A172 (cell line): ENCODE data around the gene KLHDC8B. TPM values are rescaled to one million over a fixed set of nuclear protein-coding genes. Genes with fewer than 3 reads are reported as not detected.

Experiments used
- DNase-seq: peaks from one replicate; pipeline ENCODE4 v3.0.0-alpha.2; 2015; ENCODE audit warnings: low spot score
- total RNA-seq: library from RNA; depleted of rRNA; stranded (reverse); fragments of >200 nt; shearing (Covaris generic); gene quantifications from 2 replicates; pipeline ENCODE4 v1.2.3, GENCODE V29; 2014

Gene KLHDC8B
- total RNA-seq, 1 experiment from 2014 or later, result 9.0 TPM

DNA sequence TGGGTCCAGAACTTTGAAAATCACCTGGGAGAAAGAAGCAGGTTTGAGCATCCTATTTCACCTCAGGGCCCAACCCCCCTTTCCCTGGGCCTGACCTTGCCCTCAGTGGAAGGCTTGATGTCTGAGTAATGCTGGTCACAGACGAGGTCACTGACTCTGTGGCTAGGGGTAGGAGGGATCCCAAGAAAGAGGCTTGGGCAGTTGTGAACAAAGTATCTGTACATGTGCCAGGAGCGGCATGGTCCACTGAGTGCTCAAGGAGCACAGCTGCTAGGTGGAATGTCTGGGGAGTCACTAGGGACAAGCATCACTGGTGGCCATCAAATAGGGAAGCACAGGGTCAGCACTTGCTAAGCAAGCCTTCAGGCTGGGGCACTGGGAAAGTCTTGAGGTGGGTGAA, 12.6 kb upstream of the KLHDC8B start:
- DNase-seq, result no peak

DNA sequence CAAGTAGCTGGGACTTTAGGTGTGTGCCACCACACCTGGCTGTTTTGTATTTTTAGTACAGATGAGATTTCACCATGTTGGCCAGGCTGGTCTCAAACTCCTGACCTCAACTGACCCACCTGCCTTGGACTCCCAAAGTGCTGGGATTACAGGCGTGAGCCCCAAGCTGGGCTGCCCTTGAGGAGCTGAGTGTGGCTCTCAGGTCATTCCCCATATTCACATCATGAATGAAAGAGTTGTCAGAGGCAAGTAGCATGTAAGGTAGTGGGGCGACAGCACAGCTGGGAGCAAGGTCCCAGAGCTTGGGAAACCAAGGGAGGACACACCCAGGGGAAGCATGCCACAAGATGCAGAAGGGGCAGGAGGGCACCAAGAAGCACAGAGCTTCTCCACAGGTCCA, 10.2 kb upstream of the KLHDC8B start:
- DNase-seq, result no peak

DNA sequence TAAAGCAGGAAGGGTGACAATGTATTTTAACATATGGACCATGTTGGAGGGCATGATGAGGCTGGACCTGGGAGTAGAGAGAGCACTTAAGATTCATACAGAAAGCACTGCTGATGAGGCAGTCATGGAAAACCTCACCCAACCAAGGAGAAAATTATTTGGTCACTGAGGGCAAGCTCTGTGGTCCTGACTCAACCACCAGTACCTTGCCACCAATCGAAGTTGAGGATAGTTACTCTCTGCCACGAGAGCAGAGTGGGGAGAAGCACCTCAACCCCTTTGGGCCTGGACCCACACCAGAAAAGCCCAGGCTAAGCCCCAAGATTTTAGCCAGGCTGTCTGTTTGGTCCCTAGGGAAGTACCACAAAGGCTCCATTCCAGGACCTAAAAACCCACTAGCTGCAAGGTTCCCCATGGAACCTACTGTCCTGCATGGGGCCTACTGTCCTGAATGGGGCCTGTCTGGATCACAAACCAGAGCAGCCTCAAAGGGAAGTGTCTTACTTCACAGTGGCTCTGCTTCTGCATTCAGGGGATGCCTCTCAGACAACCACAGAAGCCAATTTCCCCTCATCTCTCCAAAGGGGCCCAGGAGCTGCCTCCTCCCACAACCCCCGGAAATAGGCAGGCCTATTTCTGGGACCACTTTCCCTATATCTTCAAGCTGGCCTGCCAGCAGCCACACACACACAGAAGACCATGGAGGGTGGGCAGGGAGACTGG, 9.4 kb upstream of the KLHDC8B start:
- no peak for DNase-seq

DNA sequence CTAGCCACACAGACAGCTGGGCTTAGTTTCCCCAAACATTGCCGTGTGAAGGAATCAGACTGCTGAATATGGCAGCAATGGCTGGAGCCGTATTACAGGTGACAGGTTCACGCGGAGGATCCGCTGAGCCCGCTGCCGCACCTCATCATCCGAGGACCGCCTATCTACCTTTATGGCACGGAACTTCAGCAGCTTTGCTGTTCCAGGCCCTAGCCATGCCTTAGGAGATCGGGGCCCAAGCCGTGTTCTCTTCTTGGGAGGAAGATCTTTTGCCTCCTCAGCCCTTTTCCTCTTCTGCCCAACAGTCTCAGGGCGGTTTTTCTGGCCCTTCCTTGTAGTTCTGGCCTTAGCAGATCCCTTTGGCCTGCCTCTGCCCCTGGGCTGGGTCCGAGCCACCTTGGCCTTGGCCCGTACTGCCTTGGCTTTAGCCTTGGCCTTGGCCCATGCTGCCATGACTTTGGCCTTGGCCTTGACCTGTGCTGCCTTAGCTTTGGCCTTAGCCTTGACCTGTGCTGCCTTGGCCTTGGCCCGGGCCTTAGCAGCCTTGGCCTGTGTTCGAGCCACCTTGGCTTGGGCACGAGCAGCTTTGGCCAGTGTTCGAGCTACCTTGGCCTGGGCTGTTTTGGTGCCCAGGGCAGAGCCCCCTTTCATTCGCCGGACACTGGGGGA, 8.5 kb upstream of the KLHDC8B start:
- no peak for DNase-seq

DNA sequence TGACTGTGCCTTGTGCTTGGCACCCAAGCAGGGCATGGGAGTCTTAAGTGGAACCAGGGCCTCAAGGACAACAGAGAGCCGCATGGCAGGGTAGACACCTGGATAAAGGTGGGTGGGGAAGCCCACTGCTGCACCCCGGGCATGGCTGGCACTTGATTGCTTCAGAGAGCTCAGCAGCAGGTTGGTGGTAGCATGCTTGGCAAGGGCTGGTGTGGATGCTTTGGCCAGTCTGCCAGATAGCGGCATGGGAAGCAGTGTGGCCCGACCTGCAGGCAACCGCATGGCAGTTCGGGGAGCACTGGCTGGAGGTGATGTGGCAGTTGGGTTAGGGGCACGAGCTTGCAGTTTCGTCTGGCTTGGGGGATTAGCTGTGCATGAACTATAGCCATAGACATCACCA, 7.8 kb upstream of the KLHDC8B start:
- no peak for DNase-seq

DNA sequence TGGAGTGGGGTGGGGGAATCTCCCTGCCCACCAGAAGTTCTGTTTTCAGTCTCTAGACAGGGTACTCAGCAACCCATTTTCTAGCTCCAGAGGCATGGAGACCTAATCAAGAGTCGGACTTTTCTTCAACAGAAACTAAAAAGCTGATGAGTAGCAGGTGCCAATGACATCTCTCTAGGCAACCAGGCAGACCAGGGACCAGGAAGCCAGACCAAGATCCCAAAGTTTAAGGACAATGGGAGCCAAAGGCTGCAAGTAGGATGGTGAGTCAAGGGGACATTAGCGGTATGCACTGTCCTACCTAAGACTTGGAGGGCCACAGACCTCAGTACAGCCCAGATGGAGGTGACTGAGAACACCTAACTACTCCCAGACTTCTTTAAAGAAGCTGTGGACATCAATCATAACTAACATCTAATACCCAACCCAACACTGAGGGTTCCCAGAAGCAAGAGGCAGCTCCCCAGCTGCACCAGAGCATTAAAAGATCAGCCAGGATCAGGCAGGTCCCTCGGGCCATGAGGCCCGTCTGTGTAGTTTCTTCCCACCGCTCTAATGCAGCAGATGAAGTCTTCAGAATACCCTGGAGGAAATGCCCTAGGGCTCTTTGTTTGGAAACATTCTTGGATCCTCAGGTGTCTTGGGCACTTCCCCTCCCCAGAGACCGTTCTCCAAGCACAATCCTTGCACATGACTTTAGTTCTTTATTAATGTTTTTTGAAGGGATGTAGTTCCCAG, 6.2 kb upstream of the KLHDC8B start:
- DNase-seq, result no peak

DNA sequence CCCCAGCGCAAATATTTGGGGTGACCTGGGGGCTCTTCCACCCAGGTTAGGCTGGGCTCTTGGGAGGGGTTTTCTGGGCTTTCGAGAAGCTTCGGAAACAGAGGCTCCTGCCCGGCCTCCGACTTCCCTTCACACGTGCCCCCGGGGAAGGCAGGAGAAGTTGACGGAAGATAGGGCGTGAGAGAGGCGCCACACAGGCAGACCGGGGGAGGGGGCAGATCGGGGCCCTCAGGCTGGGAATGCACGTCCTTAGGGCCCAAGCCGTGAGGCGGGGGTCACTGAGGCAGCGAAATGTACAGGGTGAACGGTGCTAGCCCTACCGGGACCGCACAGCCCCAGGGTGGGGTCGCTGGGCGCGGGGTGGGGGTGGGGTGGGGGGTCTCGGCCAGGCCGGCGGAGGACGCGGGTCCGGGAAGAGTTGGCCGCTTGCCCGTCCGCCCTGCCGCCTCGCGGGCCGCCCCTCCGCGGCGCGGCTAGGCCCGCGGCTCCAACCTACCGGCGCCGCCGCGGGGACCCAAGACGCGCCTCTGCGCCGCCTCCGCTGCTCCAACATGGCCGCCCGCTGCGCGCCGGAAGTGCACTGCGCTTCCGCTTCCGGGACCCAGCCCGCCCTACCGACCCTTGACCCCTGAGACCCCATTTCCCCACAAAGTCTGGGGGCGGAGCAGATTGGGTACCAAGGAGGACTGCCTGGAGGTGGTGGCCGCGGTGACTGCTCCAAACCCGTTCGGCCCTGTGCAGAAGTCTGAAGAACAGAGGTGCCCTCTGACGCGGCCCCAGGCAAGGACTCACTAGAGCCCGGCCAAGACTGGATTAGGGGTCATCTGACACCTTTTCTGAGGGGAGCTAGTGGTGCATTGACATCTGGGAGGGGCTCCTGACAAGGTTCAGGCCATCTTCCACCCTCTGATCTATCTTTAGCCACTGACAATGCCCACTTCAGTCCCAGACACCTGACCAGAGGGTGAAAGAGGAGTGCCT, 5.3 kb upstream of the KLHDC8B start, which contains the start of gene CCDC71:
Gene CCDC71 (minus strand): TSS at position 561 of the 981 bp plus-strand sequence. CDS start 2,123 bp downstream, outside the sequence.
- DNase-seq, result peak; percentile 27

DNA sequence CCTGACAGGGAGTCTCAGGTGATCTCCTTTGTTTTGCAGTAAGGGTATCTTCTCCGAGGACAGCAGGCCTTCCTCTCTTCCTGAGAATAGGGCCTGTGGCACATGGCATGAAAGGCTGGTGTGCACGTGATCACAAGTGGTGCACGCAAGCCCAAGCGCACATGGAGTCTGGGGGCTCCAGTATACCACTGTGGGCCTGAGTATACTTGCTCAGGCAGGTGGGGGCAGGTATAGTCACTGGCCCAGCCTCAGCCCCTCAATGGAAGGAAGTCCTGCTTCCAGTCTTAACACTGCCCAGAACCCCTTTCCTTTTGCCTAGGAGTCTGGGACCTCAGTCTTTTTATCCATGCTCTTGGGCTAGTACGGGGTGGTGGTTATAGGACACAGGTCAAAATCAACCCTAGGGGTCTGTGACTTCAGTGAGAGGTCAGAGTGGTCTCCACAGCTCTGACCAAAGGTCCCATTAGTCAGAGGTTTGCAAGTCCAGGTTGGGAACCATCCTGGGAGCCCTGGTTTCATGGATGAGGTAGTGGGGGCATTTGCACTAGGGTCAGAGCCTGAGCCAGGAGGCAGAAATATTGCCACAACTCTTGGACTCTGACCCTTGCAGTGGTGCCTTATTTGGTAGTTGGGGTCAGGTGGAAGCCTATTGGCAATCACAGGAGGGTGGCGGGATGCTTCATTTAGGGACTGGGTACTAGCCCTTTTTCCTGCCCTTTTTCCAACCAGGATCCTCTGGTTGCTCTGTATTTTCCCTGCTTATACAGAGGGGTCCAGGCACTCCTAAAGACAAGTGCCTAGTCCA, 4.4 kb upstream of the KLHDC8B start:
- DNase-seq, result no peak

DNA sequence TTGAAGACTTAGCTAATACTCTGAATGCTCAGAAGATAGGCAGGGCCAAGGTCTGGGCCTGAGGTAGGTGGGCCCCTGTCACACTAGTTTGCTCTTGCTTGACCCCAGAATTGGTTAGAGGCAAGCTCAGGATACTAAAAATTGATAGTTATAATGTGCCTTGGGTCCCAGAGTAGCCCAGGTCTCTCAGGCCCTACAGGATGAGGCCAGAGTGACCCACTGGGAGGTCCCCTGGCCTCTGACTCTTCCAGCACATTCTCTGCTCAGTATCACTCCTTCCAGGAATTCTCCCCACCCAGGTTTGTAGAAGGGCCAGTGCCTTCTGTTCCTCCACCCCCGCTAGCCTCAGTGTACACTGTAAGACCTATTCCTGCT, 667 bp upstream of the KLHDC8B start:
- no peak for DNase-seq

DNA sequence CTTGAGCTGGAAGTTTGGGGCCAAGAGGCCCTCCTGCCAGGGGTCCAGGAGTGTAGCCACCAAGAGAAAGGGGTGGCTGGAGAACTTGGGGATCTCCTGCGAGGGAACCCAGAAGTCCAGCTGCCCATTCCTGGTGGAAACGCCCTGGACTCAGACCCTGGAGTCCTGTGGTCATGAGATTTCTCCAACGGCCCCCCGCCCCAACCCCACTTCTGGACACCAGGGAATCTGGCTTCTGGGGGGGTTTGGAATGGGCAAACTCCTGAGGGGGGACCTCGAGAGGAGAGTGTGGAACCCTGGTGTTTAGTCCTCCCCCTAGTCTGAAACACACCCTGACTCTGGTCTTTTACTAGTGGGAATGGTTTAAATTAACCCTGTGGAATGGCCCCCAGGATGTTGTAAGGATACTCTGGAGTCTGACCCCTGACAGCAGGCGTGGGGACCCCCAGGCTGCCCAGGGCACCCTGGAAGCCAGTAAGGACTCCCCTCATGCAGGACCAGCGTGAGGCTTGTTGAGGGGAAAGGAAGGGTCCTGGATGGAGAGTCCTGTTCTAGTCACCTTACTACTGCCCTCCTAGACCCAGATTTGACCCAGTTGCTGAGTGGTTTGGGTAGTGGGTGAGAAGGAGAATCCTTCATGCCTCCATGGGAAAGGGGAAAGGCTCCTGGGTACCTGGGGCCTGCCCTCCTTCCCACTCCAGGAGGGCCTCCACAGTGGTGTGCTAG, 540 bp downstream of the KLHDC8B start:
- DNase-seq, result no peak

DNA sequence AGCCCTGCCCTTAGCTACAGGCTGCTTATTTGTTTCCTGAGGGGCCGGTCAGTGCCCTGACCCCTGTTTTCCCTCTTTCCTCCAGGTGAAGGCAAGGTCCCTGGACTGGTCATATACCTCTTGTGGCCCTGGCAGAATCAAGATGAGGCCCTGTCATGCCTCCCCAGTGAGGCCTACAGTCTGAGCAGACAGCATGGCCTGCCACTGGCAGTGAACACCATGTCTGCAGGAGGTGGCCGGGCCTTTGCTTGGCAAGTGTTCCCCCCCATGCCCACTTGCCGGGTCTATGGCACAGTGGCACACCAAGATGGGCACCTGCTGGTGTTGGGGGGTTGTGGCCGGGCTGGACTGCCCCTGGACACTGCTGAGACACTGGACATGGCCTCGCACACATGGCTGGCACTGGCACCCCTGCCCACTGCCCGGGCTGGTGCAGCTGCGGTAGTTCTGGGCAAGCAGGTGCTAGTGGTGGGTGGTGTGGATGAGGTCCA, 1.2 kb downstream of the KLHDC8B start:
- no peak for DNase-seq

DNA sequence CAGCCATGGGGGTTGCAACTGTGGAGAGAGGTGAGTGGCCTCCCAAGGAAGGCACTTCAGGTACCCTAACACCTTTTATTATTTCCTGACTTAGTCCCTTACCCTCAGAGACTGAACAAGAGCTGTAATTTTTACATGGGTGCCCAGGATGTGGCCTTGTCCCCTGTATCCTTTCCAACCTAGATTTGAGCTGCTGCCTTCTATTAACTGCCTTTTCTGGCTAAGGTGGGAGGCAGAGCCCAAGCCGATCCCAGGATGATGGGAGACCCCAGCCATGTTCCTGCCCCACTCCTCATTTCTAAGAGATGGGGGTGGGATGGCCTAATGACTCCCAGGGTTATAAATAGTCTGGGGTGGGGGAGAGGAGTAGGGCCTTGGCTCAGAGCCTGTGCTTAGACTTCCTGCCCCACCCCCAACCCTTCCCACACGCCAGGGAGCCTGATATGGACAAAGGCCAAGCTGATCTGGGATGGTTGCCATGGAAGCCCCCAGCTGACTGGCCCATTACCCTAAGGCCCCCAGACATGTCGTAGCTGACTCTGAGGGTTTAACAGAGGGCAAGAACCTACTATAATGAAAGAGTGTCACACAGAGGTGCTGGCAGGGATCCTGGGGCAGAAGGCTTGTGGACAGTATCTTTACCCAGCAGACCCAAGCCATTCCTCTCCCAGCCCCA, 1.9 kb downstream of the KLHDC8B start:
- no peak for DNase-seq

DNA sequence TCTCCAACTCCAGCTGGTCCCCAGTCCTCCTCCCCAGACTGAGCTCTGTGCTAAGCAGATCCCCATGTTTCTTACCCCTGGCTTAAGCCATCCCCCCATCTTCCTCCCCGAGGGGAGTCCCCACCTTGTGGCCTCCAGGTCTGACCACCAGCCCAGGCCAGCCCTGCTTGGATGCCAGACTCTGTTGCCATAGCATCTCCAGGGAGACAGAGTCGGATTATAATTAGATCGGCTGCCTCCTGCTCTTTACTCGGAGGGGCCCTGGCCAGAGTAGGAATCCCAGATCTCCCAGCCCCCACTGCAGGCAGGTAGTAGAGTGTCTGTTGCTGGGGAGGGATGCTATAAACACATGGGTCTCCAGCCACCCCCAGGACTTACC, 2.4 kb downstream of the KLHDC8B start:
- DNase-seq, result no peak

DNA sequence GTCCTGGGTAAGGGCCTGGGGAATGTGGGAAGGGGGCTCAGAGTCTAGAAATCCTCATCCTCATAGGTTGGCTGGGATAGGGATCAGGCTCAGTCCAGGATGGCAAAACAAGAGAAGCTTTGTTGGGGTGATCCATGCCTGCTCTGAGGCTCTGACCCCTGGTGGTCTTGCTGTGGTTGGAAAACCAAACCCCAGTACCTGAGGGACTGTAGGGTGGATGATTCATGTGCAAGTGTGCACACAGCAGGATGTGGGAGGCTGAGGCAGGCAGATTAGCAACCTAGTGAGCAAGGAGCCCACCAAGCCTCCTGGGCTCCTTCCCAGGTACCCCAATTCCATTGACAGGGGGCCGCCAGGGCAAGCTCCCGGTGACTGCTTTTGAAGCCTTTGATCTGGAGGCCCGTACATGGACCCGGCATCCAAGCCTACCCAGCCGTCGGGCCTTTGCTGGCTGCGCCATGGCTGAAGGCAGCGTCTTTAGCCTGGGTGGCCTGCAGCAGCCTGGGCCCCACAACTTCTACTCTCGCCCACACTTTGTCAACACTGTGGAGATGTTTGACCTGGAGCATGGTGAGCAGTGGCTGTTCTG, 3.1 kb downstream of the KLHDC8B start:
- no peak for DNase-seq

DNA sequence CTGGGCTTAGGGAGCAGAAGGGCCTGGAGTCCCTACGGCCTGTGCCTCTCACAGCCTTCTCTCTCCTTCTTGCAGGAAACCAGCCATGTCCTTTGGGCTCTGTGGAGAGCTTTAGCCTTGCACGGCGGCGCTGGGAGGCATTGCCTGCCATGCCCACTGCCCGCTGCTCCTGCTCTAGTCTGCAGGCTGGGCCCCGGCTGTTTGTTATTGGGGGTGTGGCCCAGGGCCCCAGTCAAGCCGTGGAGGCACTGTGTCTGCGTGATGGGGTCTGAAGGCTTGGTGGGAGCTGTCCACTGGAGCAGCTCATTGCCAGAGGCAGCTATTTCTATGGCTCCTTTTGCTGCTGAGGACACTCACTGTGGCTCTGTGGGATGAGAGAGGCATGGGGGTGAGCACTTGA, 4.1 kb downstream of the KLHDC8B start:
- no peak for DNase-seq

DNA sequence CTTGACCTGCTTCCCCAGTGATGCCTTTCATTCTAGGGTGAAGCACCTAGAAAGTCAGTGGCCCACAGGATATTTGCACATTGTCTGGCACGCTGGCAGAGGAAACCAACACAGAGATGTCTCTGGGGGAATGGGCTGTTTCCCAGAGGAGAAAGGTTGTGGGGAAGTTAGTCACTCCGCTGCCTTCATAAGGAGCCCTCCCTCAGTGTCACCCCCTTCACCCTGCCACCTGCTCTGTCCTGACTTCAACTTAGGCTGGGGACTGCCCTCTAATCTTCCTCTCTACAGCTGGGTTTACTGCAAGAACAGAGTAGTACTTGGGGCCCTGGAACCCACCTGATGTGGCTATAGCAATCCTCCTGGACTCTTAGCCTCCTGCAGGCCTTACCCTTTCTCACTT, 5.7 kb downstream of the KLHDC8B start:
- DNase-seq, result no peak

DNA sequence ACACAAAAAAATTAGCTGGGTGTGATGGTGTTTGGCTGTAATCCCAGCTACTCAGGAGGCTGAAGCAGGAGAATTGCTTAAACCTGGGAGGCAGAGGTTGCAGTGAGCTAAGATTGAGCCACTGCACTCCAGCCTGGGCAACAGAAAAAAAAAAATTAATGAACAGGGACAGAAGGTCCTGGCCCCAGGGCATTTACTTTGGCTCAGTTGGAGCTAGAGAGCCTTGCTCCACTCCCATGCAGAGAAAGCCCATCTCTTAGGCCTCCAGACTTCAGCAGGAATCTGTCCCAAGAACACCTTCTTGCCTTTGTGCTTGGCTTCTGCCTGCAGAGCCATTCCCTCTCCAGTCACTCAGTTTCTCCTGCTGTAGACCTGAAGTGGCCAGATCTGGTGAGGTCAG, 8.7 kb downstream of the KLHDC8B start:
- DNase-seq, result no peak

DNA sequence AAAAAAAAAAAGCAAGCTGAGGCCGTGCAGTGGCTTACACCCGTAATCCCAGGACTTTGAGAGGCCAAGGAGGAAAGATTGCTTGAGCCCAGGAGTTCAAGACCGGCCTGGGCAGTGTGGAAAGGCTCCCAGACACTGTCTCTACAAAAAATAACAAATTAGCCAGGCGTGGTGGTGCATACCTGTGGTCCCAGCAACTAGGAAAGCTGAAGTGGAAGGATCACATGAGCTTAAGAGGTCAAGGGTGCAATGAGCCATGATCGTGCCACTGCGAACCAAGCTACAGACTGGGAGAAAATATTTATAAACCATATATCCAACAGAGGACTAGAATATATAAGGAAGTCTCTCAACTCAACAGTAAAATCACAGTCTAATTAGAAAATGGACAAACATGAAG, 10.0 kb downstream of the KLHDC8B start:
- DNase-seq, result no peak

DNA sequence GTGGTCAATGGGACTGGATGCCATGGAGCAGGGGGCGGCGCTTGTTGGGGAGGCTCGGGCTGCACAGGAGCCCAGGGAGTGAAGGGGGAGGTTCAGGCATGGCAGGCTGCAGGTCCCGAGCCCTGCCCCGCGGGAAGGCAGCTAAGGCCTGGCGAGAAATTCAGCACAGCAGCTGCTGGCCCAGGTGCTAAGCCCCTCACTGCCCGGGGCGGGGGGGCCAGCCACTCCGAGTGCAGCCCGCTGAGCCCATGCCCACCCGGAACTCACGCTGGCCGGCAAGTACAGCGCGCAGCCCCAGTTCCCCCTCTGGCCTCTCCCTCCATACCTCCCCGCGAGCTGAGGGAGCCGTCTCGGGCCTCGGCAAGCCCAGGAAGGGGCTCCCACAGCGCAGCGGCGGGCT, 11.3 kb downstream of the KLHDC8B start:
- DNase-seq, result no peak
